ENCODE results near the gene MIPOL1. TPM values are rescaled to one million over a fixed set of nuclear protein-coding genes. Genes with fewer than 3 reads are reported as not detected.

Gene MIPOL1, protein sequence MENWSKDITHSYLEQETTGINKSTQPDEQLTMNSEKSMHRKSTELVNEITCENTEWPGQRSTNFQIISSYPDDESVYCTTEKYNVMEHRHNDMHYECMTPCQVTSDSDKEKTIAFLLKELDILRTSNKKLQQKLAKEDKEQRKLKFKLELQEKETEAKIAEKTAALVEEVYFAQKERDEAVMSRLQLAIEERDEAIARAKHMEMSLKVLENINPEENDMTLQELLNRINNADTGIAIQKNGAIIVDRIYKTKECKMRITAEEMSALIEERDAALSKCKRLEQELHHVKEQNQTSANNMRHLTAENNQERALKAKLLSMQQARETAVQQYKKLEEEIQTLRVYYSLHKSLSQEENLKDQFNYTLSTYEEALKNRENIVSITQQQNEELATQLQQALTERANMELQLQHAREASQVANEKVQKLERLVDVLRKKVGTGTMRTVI
- 1 to 10 TPM; 5.1 to 5.6 (median 5.3) TPM for total RNA-seq
- polyA plus RNA-seq = 1 to 10 TPM in 1 of 3 donors, under 1 TPM in 2; 0.77 to 2.6 (median 0.96) TPM
- long read RNA-seq, donor 1, partial matches to known transcripts = 0 of 2 reads
- long read RNA-seq, donor 1, other reads (novel, unspliced or antisense) = 2 of 2 reads
- long read RNA-seq, donor 2, partial matches to known transcripts = 0 of 6 reads
- long read RNA-seq, donor 2, other reads (novel, unspliced or antisense) = 6 of 6 reads

DNA sequence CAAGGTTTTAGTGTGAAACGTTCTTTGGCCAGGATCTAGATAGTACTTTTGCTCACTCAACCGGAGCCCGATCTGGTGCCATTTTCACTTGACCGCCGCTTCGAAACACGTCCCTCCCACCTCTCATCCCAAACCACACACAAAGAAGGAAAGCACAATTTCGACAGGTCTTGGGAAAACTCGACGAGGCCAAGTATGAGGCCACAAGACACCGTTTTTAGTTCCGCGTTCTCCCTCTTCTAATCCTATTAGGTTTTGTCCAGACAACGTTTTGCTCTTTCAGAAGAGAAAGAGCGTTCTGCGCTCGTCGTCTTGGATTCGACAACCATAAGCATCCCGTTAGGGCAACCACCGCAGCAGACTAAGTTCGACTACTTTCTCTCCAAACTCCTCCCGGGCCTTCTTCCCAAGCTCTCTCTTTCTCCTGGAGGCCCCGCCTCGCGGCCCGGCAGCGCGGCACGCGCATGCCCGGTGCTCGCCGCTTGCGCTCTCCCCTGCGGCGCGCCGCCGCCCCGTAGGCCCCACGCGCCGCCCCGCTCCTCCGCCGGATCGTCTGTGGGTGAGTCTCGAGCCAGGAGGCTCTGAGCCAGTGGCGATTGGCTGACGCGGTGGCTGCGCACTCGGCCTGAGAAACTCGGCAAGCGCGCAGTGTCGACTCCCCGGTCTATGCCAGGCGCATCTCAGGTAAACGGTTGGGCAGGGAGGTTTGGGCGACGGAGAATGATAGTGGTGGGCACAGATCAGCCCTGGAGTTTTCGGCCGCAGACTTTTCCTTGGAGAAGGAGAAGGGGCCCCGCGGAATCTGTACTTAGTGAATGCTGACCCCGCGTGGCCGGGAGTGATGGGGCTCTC, at the start of gene MIPOL1:
MIPOL1 (plus strand) TSS at position 517 of the 852 bp plus-strand sequence. CDS start 49,952 bp downstream, outside the sequence.
- Histone ChIP-seq H3K36me3 (ENCODE audit: insufficient read depth in 1 of 2, low read depth in 1 of 2) (no peaks in the 10 kb centered on the region), H3K27me3 (ENCODE audit: insufficient read depth in 3 of 3, low read length in 2 of 3) (no peaks in the 10 kb centered on the region), H3K4me1 (peaks cover 6% of the 10 kb centered on the region), H3K9me3 (no peaks in the 10 kb centered on the region), H3K27ac (peak within 1 kb of the TSS; percentile 79), H3K4me3 (peak within 1 kb of the TSS; percentile 81)
- intact Hi-C loops (cut with DNase I) = loop anchor here in 1 of 2 donors (2.0 kb wide), 1 partner anchor 23 kb away; no protein-coding TSS in a partner anchor
- ATAC-seq (peak; percentile 98 to 100 (median 100)), DNase-seq (peak; percentile 90 to 93)
- WGBS, 3 donors = 0 to 1% (median 1%) methylated on average over 67 to 70 of the region's 70 CpGs
- TF ChIP-seq, protein P1, sequence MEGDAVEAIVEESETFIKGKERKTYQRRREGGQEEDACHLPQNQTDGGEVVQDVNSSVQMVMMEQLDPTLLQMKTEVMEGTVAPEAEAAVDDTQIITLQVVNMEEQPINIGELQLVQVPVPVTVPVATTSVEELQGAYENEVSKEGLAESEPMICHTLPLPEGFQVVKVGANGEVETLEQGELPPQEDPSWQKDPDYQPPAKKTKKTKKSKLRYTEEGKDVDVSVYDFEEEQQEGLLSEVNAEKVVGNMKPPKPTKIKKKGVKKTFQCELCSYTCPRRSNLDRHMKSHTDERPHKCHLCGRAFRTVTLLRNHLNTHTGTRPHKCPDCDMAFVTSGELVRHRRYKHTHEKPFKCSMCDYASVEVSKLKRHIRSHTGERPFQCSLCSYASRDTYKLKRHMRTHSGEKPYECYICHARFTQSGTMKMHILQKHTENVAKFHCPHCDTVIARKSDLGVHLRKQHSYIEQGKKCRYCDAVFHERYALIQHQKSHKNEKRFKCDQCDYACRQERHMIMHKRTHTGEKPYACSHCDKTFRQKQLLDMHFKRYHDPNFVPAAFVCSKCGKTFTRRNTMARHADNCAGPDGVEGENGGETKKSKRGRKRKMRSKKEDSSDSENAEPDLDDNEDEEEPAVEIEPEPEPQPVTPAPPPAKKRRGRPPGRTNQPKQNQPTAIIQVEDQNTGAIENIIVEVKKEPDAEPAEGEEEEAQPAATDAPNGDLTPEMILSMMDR (IDR thresholded peaks at IDR 0.05) = peak; percentile 33

DNA sequence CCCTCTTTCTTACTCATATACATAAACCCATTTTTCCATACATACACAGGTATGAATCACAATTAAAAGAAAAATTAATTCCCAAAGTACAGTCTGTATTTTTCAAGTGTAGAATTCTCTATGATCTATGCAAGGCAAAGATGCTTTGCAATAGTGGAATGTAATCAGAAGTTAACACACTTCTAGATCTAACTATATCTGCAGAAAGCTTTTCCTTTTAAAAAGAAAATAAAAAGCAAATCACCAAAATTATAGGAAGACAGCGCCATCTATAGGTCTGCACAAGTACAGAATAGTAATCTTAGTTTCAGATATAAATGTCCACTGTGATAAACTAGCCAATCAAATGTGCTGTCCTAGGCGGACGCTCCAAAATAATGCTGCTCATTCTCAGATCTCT, 47.3 kb upstream of the MIPOL1 start:
- Histone ChIP-seq H3K4me1 (no peaks in the 10 kb centered on the region), H3K4me3 (no peak overlapping the region), H3K36me3 (ENCODE audit: insufficient read depth in 1 of 2, low read depth in 1 of 2) (no peaks in the 10 kb centered on the region), H3K9me3 (no peaks in the 10 kb centered on the region), H3K27ac (no peak overlapping the region), H3K27me3 (ENCODE audit: insufficient read depth in 3 of 3, low read length in 2 of 3) (no peaks in the 10 kb centered on the region)
- ATAC-seq (peak; percentile 36 to 69 (median 46)), DNase-seq (no peak)
- TF ChIP-seq, protein P1 (IDR thresholded peaks at IDR 0.05) = peak; percentile 65
- 0 to 2% (median 1%) methylated on average over 3 of the region's 3 CpGs for WGBS, 3 donors
- intact Hi-C loops (cut with DNase I) = loop anchor here in 1 of 2 donors (5.0 kb wide), 1 partner anchor 503 kb away; no protein-coding TSS in a partner anchor

DNA sequence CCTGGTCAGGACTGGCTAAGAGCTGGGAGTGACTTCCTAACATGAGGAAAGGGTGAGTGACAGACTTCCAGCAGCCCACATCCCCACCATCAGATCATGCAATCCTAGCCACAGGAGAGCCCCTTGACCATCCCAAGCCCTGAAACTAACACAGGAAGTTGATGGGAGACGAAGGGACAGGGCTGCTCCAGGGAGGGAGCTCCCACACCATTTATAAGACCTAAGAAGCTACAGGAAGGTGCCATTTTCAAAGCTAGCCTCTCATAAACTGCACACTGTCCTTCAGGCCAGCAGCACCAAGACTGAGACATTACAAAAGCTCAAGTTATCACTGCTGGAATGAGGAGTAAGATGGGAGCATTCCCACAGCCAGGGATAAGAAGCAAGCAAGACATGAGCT, 44.7 kb upstream of the MIPOL1 start:
- ATAC-seq (no peak), DNase-seq (no peak)
- Histone ChIP-seq H3K9me3 (no peaks in the 10 kb centered on the region), H3K36me3 (ENCODE audit: insufficient read depth in 1 of 2, low read depth in 1 of 2) (no peaks in the 10 kb centered on the region), H3K27me3 (ENCODE audit: insufficient read depth in 3 of 3, low read length in 2 of 3) (no peaks in the 10 kb centered on the region), H3K27ac (no peak overlapping the region), H3K4me3 (no peak overlapping the region), H3K4me1 (no peaks in the 10 kb centered on the region)
- 15 to 32% (median 31%) methylated on average over 1 of the region's 1 CpG for WGBS, 3 donors
- TF ChIP-seq, protein P1 (IDR thresholded peaks at IDR 0.05) = no peak
- intact Hi-C loops (cut with DNase I) = loop anchor here in 1 of 2 donors (5.0 kb wide), 1 partner anchor 506 kb away; no protein-coding TSS in a partner anchor

DNA sequence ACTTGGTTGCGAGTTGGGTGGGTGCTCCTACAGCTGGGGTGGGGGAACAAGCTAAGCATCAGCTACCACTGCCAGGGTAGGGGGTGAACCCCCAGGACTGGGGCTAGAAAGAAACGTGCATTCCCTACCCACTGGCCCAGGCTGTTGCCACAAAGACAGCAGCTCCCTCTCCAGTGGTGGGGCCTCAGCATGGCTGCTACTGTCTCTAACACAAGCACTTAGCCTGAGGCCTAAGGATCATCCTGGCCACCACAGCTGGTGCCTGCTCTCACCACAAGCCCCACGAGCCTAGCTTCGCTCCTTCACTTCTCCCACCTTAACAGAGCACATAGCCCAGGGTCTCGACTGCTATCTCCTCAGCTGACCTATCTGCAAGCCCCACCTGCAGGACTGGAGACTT, 44.3 kb upstream of the MIPOL1 start:
- WGBS, 3 donors = 81 to 89% (median 86%) methylated on average over 5 of the region's 5 CpGs
- no peak overlapping the region for H3K27ac ChIP-seq
- no peak overlapping the region for H3K4me3 ChIP-seq
- H3K4me1 ChIP-seq = no peaks in the 10 kb centered on the region
- no peaks in the 10 kb centered on the region for H3K9me3 ChIP-seq
- no peaks in the 10 kb centered on the region for H3K36me3 ChIP-seq (ENCODE audit: insufficient read depth in 1 of 2, low read depth in 1 of 2)
- DNase-seq (no peak), ATAC-seq (no peak)
- H3K27me3 ChIP-seq (ENCODE audit: insufficient read depth in 3 of 3, low read length in 2 of 3) = no peaks in the 10 kb centered on the region
- TF ChIP-seq, protein P1 (IDR thresholded peaks at IDR 0.05) = no peak
- intact Hi-C loops (cut with DNase I) = loop anchor here in 1 of 2 donors (5.0 kb wide), 1 partner anchor 506 kb away; no protein-coding TSS in a partner anchor

Measured in psoas muscle (tissue), 8 donors.